HG03571 (cell line): ENCODE measurements around the gene ABAT.
A peak's percentile ranks its signal among the peaks of the same experiment; 100 is the strongest.
"Not testable (repeated sequence)": the region's sequence is repeated elsewhere in the genome, so short reads cannot be mapped to it uniquely, and the experiment has no call there.

ENCODE experiments used
- ATAC-seq: cut with Tn5 transposase; IDR thresholded peaks from one replicate; pipeline ENCODE4 v1.9.1; 2021; ENCODE audit not compliant: unreplicated experiment

Gene ABAT

DNA sequence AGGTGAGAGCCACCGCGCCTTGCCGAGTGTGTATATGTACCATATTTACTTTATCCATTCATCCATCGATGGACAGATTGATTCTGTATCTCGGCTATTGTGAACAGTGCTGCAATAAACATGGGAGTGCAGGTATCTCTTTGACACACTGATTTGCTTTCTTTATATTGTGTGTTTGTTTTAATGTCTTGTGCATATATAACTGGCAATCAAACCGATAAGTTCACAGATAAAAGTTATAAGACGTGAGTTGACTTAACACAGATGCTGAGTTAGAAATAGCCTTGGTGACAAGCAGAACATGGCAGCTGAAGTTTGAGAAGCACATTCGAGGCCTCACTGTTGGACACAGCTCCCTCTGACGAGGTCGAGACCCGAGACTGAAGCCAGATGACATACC, 99.8 kb downstream of the ABAT start:
- ATAC-seq, result no peak

GRCh38 chr16:8775359-8775758, 100.9 kb downstream of the ABAT start:
- no peak for ATAC-seq

DNA sequence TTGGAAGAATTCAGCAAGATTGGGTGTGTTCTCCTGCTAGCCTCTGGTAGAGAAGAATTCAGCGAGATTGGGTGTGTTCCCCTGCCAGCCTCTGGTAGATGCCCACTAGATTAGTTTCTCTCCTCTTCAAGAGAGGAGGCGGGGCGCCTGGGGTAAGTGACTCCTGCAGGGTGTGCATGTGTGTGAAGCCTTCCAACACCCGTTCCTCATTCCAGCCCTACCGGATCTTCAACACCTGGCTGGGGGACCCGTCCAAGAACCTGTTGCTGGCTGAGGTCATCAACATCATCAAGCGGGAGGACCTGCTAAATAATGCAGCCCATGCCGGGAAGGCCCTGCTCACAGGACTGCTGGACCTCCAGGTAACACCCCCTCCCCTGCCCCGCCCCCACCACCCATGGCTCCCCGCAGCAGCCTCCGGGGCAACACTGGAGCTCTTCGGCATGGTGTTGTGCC, 101.7 kb downstream of the ABAT start:
- no peak for ATAC-seq

DNA sequence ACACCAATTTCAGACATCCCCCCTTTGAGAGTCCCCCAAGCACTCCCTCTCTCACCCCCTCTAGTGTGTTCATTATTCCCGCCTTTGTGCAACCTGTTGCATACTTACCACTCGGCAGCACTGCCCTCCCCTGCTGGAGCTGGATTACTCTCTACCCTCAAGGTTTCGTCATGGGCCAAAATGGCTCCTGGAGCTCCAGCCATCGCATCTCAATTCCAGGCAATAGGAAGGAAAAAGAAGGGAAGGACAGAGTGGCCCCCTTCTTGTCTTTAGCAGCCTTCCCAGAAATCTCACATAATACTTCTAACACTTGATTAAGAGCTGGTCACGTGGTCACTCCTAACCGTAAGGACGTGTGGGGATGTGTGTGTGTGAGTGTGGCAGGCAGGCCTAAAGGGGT, 102.8 kb downstream of the ABAT start:
- no peak for ATAC-seq

DNA sequence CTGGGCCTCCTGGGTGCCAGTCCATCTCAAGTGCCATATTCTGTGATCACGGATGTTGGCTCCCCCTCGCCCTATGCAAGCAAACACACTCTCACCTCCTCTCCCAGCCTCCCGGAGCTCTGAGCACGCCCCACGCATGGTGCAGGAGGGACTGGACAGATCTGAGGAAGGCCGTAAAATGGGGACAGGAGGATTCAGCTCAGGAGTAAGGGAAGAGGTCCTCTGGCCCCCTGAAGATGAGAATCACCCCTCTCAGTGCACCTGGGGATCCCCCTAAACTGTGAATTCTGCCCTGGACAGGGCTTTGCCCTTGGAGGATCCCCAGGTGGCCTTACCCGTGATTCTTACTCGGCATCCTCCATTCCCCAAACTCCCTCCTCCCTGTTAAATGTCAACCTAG, 107.4 kb downstream of the ABAT start:
- no peak for ATAC-seq

DNA sequence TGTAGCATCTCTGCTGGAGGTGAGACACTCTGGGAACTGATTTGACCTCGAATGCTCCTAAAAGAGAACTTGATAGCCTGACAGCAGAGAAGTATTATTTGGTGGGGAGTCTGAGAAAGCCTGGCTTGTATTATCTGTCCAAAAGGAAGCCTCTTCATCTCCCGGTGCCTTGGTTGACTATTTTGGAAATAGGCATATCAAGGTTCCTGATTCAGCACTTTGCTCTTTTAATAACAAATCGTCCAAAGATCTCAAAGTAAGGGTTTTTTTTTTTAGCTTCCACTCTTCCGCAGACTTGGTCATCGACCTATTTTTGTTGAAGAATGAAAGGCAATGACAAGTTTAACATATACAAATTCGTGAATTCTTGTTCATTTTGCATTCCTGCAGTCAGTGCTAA, 108.3 kb downstream of the ABAT start:
- ATAC-seq, result no peak

- ATAC-seq, result no peak
Observed at GRCh38 chr16:8785408-8785807, 111.0 kb downstream of the ABAT start.

DNA sequence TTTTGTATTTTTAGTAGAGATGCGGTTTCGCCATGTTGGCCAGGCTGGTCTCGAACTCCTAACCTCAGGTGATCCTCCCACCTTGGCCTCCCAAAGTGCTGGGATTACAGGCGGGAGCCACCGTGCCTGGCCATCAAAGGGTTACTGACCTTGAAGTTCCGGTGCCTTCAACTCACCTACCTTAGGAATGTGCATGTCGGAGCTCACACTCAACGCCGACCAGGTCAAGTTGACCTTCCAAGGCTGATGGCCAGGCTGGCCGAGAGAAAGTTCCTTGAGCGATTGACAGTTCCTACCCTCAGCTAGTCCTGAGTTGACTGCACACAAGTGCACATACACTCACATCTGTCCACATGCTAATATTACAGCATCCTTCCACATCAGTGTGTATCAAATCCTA, 111.9 kb downstream of the ABAT start:
- not testable (repeated sequence) for ATAC-seq

- ATAC-seq, result no peak
Observed at GRCh38 chr16:8788578-8789172, 114.3 kb downstream of the ABAT start.

DNA sequence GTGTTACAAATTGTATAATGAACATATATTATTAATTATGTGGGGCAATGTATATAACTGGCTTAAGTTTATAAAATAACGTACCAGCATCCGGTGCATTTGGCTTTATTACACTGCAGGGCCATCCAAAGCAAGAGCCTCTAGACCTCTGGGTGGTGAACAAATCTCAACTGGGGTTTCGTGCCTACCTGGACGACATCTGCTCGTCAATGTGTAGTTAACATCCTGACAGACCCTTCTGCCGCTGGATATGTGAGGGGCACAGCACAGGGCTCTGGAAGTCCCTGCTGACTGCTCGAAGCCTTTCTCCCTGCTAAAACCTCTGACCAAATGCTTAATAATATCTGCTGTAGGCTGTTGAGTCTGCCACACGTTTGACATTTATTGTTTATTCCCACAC, 120.7 kb downstream of the ABAT start:
- no peak for ATAC-seq

- no peak for ATAC-seq
Observed at GRCh38 chr16:8795818-8796217, 121.4 kb downstream of the ABAT start.

DNA sequence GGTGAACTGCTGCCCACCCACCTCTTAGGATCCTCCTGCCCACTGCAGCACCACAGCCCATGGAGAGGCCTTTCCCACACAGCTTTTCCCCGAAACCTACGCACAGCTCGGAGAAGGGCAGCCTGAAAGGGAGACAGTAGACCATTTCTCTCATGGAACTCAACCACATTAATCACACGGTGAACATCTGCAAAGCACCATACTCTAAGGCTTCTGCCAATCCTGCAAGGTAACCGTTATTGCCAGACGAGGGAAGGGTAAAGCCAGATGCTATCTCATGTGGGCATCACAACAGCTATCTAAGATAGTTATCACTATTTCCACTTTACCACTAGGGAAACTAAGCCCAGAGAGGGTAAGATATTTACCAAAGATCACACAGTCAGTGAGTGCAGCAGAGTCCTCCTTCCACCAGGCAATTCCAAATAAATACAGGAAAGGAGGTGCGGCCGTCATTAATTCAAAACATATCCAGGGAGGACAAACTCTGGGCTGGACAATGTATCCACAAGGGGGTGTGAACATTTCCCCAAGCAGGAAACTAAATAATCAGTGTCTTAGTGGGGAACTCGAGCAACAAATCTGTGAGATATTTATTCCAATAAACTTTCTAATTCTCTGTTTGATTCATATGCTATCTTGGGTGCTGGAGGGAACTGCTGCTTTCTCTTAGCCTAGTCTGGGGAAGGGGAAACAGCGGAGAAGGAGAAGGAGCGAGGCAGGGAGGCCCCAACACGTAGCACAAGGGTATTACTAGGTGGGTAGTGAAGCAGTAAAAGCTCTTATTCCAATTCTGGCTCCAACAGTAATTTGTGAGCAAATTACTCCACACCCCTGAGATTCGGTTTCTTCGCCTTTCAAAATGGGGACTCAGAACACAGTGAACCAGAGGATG, 122.3 kb downstream of the ABAT start:
- ATAC-seq, result no peak

DNA sequence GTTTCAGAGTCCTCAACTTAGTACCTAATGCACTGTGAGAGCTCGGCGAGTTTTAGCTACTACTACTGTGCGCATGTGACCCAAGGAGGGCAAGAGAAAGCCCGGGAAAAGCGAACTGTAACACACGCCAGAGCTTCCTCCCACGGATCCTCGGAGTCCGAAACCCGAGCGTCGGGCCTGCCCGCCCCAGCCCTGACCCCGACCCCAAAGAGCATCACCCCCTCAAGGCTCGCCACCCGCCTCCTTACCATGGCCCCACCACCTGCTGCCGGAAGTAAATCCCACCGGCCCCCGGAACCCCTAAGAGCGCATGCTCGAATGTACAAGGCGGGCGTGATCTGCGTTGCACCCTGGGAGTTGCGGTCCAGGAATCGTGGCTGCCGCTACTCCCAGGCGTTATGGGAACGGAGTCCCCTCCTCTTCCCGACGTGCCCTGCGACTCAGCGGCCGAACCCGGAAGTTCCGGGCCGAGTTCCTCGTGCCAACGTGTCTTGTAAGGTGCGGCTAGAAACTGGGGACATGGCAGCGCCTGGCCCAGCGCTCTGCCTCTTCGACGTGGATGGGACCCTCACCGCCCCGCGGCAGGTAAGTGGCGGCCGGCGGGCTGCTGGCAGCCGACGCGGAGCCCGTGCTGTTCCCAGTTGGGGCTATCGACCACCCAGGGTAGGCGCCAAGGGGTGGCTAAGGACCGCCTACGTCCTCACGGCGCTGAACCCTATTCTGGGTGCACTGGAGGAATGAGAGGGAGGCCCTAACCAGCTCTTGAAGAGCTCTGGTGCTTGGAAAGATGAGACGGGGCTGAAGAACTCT, 123.2 kb downstream of the ABAT start, which contains the start of the genes PMM2 and TMEM186:
Gene PMM2, plus strand, starts transcription at position 476 of the 810 bp plus-strand sequence. Its CDS starts 44 bp downstream, at position 520.
Gene TMEM186, minus strand, starts transcription at position 276 of the 810 bp plus-strand sequence. Its CDS starts 25 bp downstream, at position 251.
- ATAC-seq, result peak; percentile 90

DNA sequence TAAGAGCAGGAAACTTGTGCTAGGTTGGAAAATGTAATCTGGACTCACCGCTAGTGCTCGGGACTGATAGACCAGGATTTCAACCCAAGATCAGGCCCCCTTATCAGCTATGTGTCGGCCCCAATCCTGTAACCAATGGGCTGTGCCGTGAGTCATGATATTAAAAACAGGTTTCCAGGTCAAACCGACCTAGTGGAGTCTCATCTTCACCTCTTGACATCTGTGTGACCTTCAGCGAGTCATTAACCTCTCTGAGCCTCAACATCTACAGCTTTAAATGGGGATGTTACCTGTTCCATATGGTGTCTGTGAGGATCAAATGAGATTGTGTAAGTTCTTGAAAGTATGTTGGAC, 123.7 kb downstream of the ABAT start:
- ATAC-seq, result no peak

DNA sequence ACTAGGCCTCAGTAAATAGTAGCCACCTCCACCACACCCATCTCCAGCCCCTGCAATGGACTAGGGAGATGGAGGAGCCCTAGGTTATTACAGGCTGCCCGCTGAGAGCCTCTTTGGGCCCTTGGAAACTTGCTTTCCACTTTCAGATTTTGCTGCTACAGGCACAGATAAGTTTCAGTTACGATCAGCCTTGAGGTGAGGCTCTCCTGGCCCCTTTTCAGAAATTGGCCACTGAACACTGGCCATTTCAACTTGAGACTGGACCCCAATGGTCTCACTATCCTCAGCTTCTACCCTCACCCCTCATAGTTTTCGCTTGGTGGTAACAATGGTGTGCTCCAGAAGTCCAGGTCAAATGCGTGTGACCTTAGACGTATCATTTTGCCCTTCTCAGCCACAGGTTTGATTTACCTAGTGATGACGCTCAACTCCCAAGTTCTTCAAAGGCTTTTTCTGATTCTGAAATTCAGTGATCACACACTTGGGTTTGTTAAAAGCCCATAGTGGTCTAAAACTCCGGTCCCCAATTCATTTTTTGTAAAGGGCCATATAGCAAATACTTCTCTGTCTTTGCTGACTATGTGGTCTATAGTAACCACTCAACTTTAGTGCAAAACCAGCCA, 124.2 kb downstream of the ABAT start:
- ATAC-seq, result no peak

GRCh38 chr16:8801701-8802100, 127.3 kb downstream of the ABAT start:
- ATAC-seq, result no peak

DNA sequence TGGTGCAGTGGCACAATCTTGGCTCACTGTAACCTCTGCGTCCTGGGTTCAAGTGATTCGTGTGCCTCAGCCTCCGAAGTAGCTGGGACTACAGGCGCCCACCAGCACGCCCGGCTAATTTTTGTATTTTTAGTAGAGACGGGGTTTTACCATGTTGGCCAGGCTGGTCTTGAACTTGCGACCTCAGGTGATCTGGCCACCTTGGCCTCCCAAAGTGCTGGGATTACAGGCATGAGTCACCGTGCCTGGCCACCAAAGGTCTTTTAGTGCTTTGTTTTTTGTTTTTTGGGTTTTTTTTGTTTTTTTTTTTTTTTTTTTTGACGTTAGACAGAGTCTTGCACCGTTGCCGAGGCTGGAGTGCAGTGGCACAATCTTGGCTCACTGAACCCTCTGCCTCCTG, 129.3 kb downstream of the ABAT start:
- ATAC-seq, result not testable (repeated sequence)

DNA sequence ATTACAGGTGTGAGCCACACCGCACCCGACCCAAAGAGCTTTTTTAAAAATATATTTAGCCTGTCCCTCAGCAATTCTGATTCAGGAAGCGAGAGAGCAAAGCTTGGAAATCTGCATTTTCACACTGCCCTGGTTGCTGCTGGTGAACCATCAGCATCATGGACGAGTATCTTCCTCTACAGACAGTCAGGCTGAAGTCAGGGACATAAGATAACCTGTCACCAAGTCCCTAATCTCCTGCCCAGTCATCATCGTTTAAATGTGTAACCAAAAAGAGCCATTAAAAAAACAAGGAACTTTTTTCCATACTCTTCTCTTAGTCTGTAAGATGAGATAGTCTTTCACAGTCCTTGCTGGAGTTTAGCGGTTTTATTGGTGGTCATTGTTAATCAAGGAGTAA, 129.9 kb downstream of the ABAT start:
- no peak for ATAC-seq

DNA sequence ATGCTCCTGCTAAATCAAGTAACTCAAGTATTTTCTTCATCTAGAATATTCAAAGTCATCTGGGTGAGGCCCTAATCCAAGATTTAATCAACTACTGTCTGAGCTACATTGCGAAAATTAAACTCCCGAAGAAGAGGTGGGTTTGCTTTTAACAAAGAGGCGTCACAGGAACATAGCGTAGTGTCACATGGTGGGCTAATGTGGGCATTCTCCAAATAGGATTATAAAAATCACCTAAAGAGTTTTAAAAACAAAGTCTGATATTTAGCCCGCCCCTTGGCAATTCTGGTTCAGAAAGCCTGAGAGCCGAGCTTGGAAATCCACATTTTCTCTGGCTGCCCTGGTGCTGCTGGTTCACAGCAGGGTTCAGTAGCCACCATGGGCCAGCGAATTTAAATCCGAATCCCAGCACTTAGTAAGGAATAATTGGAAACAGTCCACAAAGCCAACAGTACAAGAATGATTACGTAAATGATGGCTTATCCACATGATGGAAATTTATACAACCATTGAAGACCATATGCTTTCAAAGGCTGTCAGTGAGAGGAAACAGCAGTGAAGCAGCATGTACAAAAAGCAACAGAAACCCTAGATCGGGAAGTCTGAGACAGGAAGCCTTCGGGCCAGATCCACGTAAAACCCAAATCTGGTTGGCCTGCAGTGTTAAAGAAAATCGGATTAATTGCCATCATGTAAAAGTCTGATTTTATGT, 132.0 kb downstream of the ABAT start:
- no peak for ATAC-seq

- no peak for ATAC-seq
Observed at GRCh38 chr16:8807189-8807588, 132.8 kb downstream of the ABAT start.
